Spinal cord (tissue), 10 donors: ENCODE measurements around the gene APBA2. TPM values are rescaled to one million over a fixed set of nuclear protein-coding genes. Genes with fewer than 3 reads are reported as not detected.

ENCODE experiments used
- DNase-seq, 6 donors: peaks; one replicate each; pipeline versions ENCODE4 v3.0.0 to v3.0.0-alpha.2; 2013 to 2015; ENCODE audit warnings: low spot score in 6 of 6, low read depth in 4 of 6
- H3K27ac ChIP-seq: one replicate; pipeline ENCODE4 v1.5.1; 2013; ENCODE audit warnings: low read depth, low read length, control low read depth
- H3K27me3 ChIP-seq: one replicate; pipeline ENCODE4 v1.6.1; 2013; ENCODE audit warnings: low read length; ENCODE audit not compliant: control insufficient read depth, insufficient read depth
- H3K36me3 ChIP-seq: one replicate; pipeline ENCODE4 v1.6.1; 2013; ENCODE audit warnings: low read length; ENCODE audit not compliant: control insufficient read depth, insufficient read depth
- H3K4me1 ChIP-seq: one replicate; pipeline ENCODE4 v1.6.1; 2013; ENCODE audit warnings: low read length; ENCODE audit not compliant: control insufficient read depth, insufficient read depth
- H3K4me3 ChIP-seq: one replicate; pipeline ENCODE4 v1.5.1; 2013; ENCODE audit warnings: low read depth, low read length, control low read depth
- H3K9me3 ChIP-seq: one replicate; pipeline ENCODE4 v1.6.1; 2013; ENCODE audit warnings: low read length; ENCODE audit not compliant: control insufficient read depth, insufficient read depth
- WGBS: methylation state at CpG from one replicate; pipeline ENCODE4 v1.1.5; 2013; ENCODE audit warnings: missing lambda C conversion rate; ENCODE audit not compliant: insufficient coverage; 5-methylcytosine and 5-hydroxymethylcytosine counted together
- polyA plus RNA-seq, 2 donors: library from polyadenylated mRNA; unstranded; fragments of 120-200 nt; gene quantifications; one replicate each; pipeline ENCODE4 v1.2.1, GENCODE V29; 2013; ENCODE audit not compliant: insufficient read length in 2 of 2
- total RNA-seq, 2 donors: library from RNA; depleted of rRNA in 1 of 2; stranded (reverse); fragments of 120-200 nt in 1 of 2; fragments of >200 nt in 1 of 2; gene quantifications; one replicate each; pipeline versions ENCODE4 v1.2.3 to v1.2.4, GENCODE V29; 2013 to 2014
- donor health status: healthy.

Gene APBA2
- total and polyA plus RNA-seq, 4 donors: 46.2 to 111 (median 89.9) TPM

- 53% methylated on average over 3 of the region's 7 CpGs for WGBS
These were observed 186.1 kb downstream of the APBA2 start for GRCh38 chr15:29071882-29072273.

DNA sequence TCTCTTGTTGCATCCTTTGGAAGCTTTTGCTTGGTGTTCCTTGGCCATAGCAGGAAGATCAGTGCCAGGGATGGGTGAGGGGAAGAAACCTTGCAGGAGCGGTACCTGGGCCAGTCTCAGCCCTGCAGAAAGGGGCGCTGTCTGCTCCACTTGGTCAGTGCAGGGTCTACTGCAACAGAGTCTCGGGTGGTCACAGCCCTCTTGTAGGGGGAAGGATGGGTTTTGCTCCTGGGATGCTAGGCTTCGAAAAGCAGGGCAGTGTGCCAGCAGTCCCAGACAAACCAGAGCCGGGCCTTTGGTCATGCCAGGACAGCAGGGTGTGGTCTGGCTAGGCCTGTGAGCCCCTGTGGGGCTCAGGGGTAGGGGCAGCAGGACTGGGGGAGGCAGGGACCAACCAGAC lies 186.7 kb downstream of the APBA2 start:
- no peak overlapping the region for H3K27ac ChIP-seq
- no peak overlapping the region for H3K4me3 ChIP-seq
- H3K4me1 ChIP-seq: peaks cover 44% of the 10 kb centered on the region
- no peak for DNase-seq
- 68% methylated on average over 5 of the region's 5 CpGs for WGBS
- no peaks in the 10 kb centered on the region for H3K36me3 ChIP-seq
- no peaks in the 10 kb centered on the region for H3K27me3 ChIP-seq
- H3K9me3 ChIP-seq: peaks cover 3% of the 10 kb centered on the region

More at GRCh38 chr15:29071882-29072273, 186.1 kb downstream of the APBA2 start:
- Histone ChIP-seq H3K27ac (no peak overlapping the region), H3K36me3 (no peaks in the 10 kb centered on the region), H3K4me1 (peaks cover 41% of the 10 kb centered on the region), H3K27me3 (no peaks in the 10 kb centered on the region), H3K9me3 (peaks cover 3% of the 10 kb centered on the region), H3K4me3 (no peak overlapping the region)
- DNase-seq: no peak

DNA sequence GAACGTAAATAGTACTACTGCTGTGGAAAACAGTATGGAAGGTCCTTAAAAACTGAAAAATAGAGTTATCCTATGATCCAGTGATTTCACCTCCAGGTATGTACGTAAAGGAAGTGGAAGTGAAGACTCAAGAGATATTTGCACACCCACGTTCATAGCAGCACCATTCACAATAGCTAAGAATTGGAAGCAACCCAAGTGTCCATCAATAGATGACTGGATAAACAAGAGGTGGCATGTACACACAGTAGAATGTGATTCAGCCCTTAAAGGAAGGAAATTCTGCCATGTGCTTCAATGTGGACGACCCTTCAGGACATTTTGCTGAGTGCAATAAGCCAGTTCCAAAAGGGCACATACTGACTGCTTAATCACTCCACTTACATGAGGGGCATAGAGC lies 188.3 kb downstream of the APBA2 start:
- 67% methylated on average over 1 of the region's 4 CpGs for WGBS
- Histone ChIP-seq H3K27me3 (no peaks in the 10 kb centered on the region), H3K36me3 (peaks cover 3% of the 10 kb centered on the region), H3K27ac (no peak overlapping the region), H3K4me3 (no peak overlapping the region), H3K9me3 (peaks cover 3% of the 10 kb centered on the region), H3K4me1 (peaks cover 35% of the 10 kb centered on the region)
- no peak for DNase-seq

DNA sequence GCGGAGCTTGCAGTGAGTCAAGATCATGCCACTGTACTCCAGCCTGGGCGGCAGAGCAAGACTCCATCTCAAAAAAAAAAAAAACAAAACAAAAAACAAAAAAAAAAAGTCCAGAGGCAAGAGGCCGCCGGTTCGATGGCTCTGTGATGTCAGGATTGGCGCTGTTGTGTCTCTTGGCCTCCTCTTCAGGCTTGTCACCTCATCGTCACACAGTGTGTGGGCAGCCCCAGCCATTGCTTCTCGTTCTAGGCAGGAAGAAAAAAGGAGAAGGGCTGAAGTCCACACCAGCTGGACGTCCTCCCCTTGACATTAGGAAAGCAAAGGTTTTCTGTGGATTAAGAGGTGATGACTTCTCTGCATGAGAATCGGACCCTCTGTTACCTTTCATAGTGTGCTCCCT lies 192.8 kb downstream of the APBA2 start:
- no peak for DNase-seq
- Histone ChIP-seq H3K9me3 (no peaks in the 10 kb centered on the region), H3K4me1 (peaks cover 6% of the 10 kb centered on the region), H3K36me3 (peaks cover 8% of the 10 kb centered on the region), H3K4me3 (no peak overlapping the region), H3K27me3 (no peaks in the 10 kb centered on the region), H3K27ac (no peak overlapping the region)
- 92% methylated on average over 5 of the region's 10 CpGs for WGBS

DNA sequence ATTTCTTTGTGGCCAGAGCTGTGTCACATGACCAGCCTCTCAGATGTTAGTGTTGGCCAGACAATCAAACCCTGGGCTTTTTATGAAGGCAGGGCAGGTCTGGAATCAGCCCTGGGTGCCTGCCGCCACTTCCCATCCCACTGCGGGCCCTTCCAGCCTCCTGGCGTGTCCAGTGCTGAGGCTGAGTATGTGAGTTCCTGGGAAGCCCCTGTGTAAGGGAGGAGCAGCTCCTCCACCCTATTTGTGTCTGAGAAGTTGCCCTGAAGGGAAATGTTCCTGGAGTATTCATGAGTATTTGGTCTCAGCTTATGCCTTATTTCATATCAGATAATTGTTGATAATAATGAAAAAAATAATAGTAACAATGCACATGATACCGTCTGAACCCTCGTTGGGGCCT lies 193.7 kb downstream of the APBA2 start:
- Histone ChIP-seq H3K27ac (no peak overlapping the region), H3K27me3 (no peaks in the 10 kb centered on the region), H3K9me3 (no peaks in the 10 kb centered on the region), H3K4me3 (no peak overlapping the region), H3K4me1 (peaks cover 6% of the 10 kb centered on the region), H3K36me3 (peaks cover 8% of the 10 kb centered on the region)
- DNase-seq: no peak
- WGBS: 100% methylated on average over 2 of the region's 5 CpGs

- Histone ChIP-seq H3K27me3 (no peaks in the 10 kb centered on the region), H3K4me1 (peaks cover 6% of the 10 kb centered on the region), H3K36me3 (peaks cover 8% of the 10 kb centered on the region), H3K9me3 (no peaks in the 10 kb centered on the region), H3K4me3 (no peak overlapping the region), H3K27ac (no peak overlapping the region)
- WGBS: 84% methylated on average over 4 of the region's 10 CpGs
- DNase-seq: no peak
These were observed 196.0 kb downstream of the APBA2 start for GRCh38 chr15:29081781-29082180.

GRCh38 chr15:29083161-29083560 lies 197.4 kb downstream of the APBA2 start:
- Histone ChIP-seq H3K27me3 (no peaks in the 10 kb centered on the region), H3K9me3 (no peaks in the 10 kb centered on the region), H3K27ac (no peak overlapping the region), H3K4me3 (no peak overlapping the region), H3K4me1 (peaks cover 7% of the 10 kb centered on the region), H3K36me3 (peaks cover 14% of the 10 kb centered on the region)
- WGBS: 80% methylated on average over 1 of the region's 4 CpGs
- no peak for DNase-seq

- peaks cover 11% of the 10 kb centered on the region for H3K36me3 ChIP-seq
- H3K27me3 ChIP-seq: no peaks in the 10 kb centered on the region
- H3K9me3 ChIP-seq: no peaks in the 10 kb centered on the region
- peaks cover 7% of the 10 kb centered on the region for H3K4me1 ChIP-seq
- WGBS: no CpG with 5 or more reads among the region's 2 CpGs
- no peak for DNase-seq
- no peak overlapping the region for H3K4me3 ChIP-seq
- H3K27ac ChIP-seq: no peak overlapping the region
These were observed 198.1 kb downstream of the APBA2 start for GRCh38 chr15:29083858-29084257.

GRCh38 chr15:29086001-29086400 lies 200.2 kb downstream of the APBA2 start:
- no peak overlapping the region for H3K27ac ChIP-seq
- DNase-seq: no peak
- peaks cover 11% of the 10 kb centered on the region for H3K36me3 ChIP-seq
- no peaks in the 10 kb centered on the region for H3K9me3 ChIP-seq
- 84% methylated on average over 4 of the region's 5 CpGs for WGBS
- no peak overlapping the region for H3K4me3 ChIP-seq
- no peaks in the 10 kb centered on the region for H3K27me3 ChIP-seq
- peaks cover 24% of the 10 kb centered on the region for H3K4me1 ChIP-seq

- Histone ChIP-seq H3K27ac (no peak overlapping the region), H3K4me1 (peaks cover 21% of the 10 kb centered on the region), H3K36me3 (peaks cover 14% of the 10 kb centered on the region), H3K4me3 (no peak overlapping the region), H3K9me3 (no peaks in the 10 kb centered on the region), H3K27me3 (no peaks in the 10 kb centered on the region)
- no CpG with 5 or more reads among the region's 2 CpGs for WGBS
- no peak for DNase-seq
These were observed 201.1 kb downstream of the APBA2 start for GRCh38 chr15:29086891-29087290.
